ENCODE measurements around the gene KIF26A.

GRCh38 chr14:104138098-104138717, at the start of gene KIF26A:
- TF ChIP-seq CTCF (IDR thresholded peaks at IDR 0.05; ENCODE audit: insufficient read depth, low read depth, low read length), result no peak
- TF ChIP-seq EZH2 (IDR thresholded peaks at IDR 0.05; ENCODE audit: insufficient read depth, low read length), result no peak

All from astrocyte (in vitro differentiated cells and primary cell).